MM.1S (cell line): ENCODE results near the gene NOL9.

Experiments
- EZH2 ChIP-seq: fragments of 300-600 bp; sonication (generic); optimal IDR thresholded peaks from 2 replicates; pipeline ENCODE3; 2017; ENCODE audit warnings: low read depth, mild to moderate bottlenecking, antibody characterized with exemption, low read length, mixed read lengths
- EZH2phosphoT487 ChIP-seq: fragments of 300-600 bp; sonication (generic); IDR thresholded peaks from 2 replicates; pipeline ENCODE4 v1.6.1; 2018; ENCODE audit warnings: antibody characterized with exemption, low read length
- TF ChIP-seq, protein P1 (sequence below): fragments of 300-600 bp; sonication (generic); IDR thresholded peaks from 2 replicates; pipeline ENCODE4 v1.5.1; 2016; ENCODE audit warnings: antibody characterized with exemption, low read length, mixed read lengths

DNA sequence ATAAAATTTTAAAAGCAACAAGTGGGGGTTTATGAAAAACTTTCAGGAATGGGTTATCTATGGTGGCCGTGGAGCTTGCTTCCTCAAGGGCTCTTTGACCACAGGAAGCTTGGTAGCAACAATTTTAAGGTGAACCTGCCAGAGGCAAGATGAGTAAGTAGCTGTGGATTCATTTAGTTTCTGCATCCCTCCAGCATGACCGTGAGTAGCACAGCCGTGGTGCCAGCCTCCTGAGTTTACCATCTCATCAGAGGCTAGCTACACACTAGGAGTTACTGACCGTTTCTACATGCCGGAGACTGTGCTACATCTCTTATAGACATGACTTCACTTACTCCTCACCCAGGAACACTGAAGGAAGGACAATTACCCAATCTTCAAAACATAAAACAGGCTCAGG is 32.8 kb downstream of the NOL9 start:
- TF ChIP-seq, protein P1, sequence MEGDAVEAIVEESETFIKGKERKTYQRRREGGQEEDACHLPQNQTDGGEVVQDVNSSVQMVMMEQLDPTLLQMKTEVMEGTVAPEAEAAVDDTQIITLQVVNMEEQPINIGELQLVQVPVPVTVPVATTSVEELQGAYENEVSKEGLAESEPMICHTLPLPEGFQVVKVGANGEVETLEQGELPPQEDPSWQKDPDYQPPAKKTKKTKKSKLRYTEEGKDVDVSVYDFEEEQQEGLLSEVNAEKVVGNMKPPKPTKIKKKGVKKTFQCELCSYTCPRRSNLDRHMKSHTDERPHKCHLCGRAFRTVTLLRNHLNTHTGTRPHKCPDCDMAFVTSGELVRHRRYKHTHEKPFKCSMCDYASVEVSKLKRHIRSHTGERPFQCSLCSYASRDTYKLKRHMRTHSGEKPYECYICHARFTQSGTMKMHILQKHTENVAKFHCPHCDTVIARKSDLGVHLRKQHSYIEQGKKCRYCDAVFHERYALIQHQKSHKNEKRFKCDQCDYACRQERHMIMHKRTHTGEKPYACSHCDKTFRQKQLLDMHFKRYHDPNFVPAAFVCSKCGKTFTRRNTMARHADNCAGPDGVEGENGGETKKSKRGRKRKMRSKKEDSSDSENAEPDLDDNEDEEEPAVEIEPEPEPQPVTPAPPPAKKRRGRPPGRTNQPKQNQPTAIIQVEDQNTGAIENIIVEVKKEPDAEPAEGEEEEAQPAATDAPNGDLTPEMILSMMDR = no peak
- TF ChIP-seq EZH2 = no peak
- TF ChIP-seq EZH2phosphoT487 = no peak
